HCT116 (cell line): ENCODE results near the gene GPR180. TPM values are rescaled to one million over a fixed set of nuclear protein-coding genes. Genes with fewer than 3 reads are reported as not detected.

Source experiments
- ATAC-seq: fragments of 200-7000 bp; cut with Tn5 transposase; 2 replicates; pipeline ENCODE4 v1.9.1; 2020; ENCODE audit warnings: mild to moderate bottlenecking, moderate library complexity
- BruUV-seq: library from RNA; stranded (reverse); fragments of 400-500 nt; replicated peaks from 2 replicates; lab custom pipeline; 2021; lab: Mats Ljungman, UMichigan
- CTCF ChIA-PET: fragments of 300-600 bp; sonication (Branson Sonifier 250); formaldehyde crosslinking; loops from one replicate; lab custom pipeline; 2021; ENCODE audit warnings: antibody characterized with exemption; lab: Charles Lee
- POLR2A ChIA-PET: fragments of 300-600, 350-600 bp; sonication (Branson Sonifier 250); formaldehyde crosslinking; loops from one replicate; lab custom pipeline; 2021; ENCODE audit warnings: antibody characterized with exemption; lab: Charles Lee
- RAD21 ChIA-PET, 2 experiments: fragments of 300-600 bp; sonication (Branson Sonifier 250); formaldehyde crosslinking; loops; one replicate each; lab custom pipeline; 2023; ENCODE audit warnings: low total read pairs in 2 of 2; ENCODE audit not compliant: uncharacterized antibody in 2 of 2, unreplicated experiment in 2 of 2, low non-redundant PET in 1 of 2; lab: Charles Lee
- DNase-seq: peaks from one replicate; pipeline ENCODE4 v3.0.0-alpha.2; 2010; ENCODE audit warnings: low read depth, low spot score
- H2AFZ ChIP-seq: fragments of 200-600 bp; shearing (Covaris generic), sonication (generic); 2 replicates; pipeline ENCODE4 v1.6.1; 2017; ENCODE audit warnings: low read depth, mixed run types, mixed read lengths, antibody characterized with exemption, low read length; ENCODE audit not compliant: poor library complexity, severe bottlenecking
- H3K27ac ChIP-seq: 2 replicates; pipeline ENCODE4 v1.5.1; 2012; ENCODE audit warnings: low read depth, low read length
- H3K27me3 ChIP-seq: fragments of 200-600 bp; sonication (generic); 2 replicates; pipeline ENCODE4 v1.6.1; 2016; ENCODE audit warnings: mixed run types, low read length, mixed read lengths; ENCODE audit not compliant: insufficient read depth
- H3K36me3 ChIP-seq, 2 experiments: fragments of 200-500 bp in 1 of 2; fragments of 200-600 bp in 1 of 2; sonication (Bioruptor generic) in 1 of 2; sonication (generic) in 1 of 2; 2 replicates each; pipeline versions ENCODE4 v1.5.1 to v1.6.1; 2014 to 2016; ENCODE audit warnings: low read length in 2 of 2, inconsistent platforms in 1 of 2, mixed read lengths in 1 of 2, mixed run types in 1 of 2; ENCODE audit not compliant: insufficient read depth in 2 of 2, control insufficient read depth in 1 of 2
- H3K4me1 ChIP-seq, 2 experiments: fragments of 200-600 bp in 1 of 2; sonication (generic) in 1 of 2; 2 replicates each; pipeline versions ENCODE4 v1.5.1 to v1.6.1; 2012 to 2017; ENCODE audit warnings: low read length in 2 of 2, inconsistent platforms in 1 of 2, mild to moderate bottlenecking in 1 of 2, mixed read lengths in 1 of 2, mixed run types in 1 of 2, moderate library complexity in 1 of 2; ENCODE audit not compliant: insufficient read depth in 2 of 2, control insufficient read depth in 1 of 2
- H3K4me2 ChIP-seq: fragments of 200-600 bp; sonication (generic); 2 replicates; pipeline ENCODE4 v1.6.1; 2017; ENCODE audit warnings: mixed run types, low read length, mixed read lengths
- H3K4me3 ChIP-seq, 2 experiments: fragments of 200-600 bp in 1 of 2; sonication (generic) in 1 of 2; replicated peaks in 1 of 2; 2 replicates each; pipeline ENCODE4 v1.5.1; 2011 to 2016; ENCODE audit warnings: low read length in 2 of 2, control low read depth in 1 of 2, low read depth in 1 of 2, mild to moderate bottlenecking in 1 of 2, mixed read lengths in 1 of 2, mixed run types in 1 of 2
- H3K79me2 ChIP-seq: fragments of 200-600 bp; sonication (generic); 2 replicates; pipeline ENCODE4 v1.6.1; 2017; ENCODE audit warnings: mild to moderate bottlenecking, mixed run types, low read length, moderate library complexity, mixed read lengths; ENCODE audit not compliant: insufficient read depth
- H3K9ac ChIP-seq: fragments of 200-600 bp; sonication (generic); 2 replicates; pipeline ENCODE4 v1.6.1; 2016; ENCODE audit warnings: low read length, mixed read lengths
- H3K9me2 ChIP-seq: fragments of 200-600 bp; sonication (generic), shearing (Covaris generic); 2 replicates; pipeline ENCODE4 v1.6.1; 2017; ENCODE audit warnings: mixed run types, mild to moderate bottlenecking, moderate library complexity; ENCODE audit not compliant: insufficient read depth
- H3K9me3 ChIP-seq, 2 experiments: fragments of 200-500 bp in 1 of 2; fragments of 200-600 bp in 1 of 2; sonication (Bioruptor generic) in 1 of 2; sonication (generic) in 1 of 2; 2 replicates each; pipeline ENCODE4 v1.6.1; 2014 to 2017; ENCODE audit warnings: low read length in 2 of 2, mixed read lengths in 2 of 2, inconsistent platforms in 1 of 2, low read depth in 1 of 2, mild to moderate bottlenecking in 1 of 2, mixed run types in 1 of 2, moderate library complexity in 1 of 2; ENCODE audit not compliant: control insufficient read depth in 1 of 2, insufficient read depth in 1 of 2
- H4K20me1 ChIP-seq: fragments of 200-600 bp; sonication (generic), shearing (Covaris generic); 2 replicates; pipeline ENCODE4 v1.6.1; 2017; ENCODE audit warnings: mixed run types, mild to moderate bottlenecking, moderate library complexity; ENCODE audit not compliant: insufficient read depth
- ATF3 ChIP-seq: IDR thresholded peaks from 2 replicates; pipeline ENCODE4 v1.6.1; 2012
- CTCF ChIP-seq, 3 experiments: fragments of 200-600 bp in 1 of 3; sonication (generic) in 1 of 3; IDR thresholded peaks in 2 of 3; conservative IDR thresholded peaks in 1 of 3; 2 replicates each; pipeline ENCODE4 v1.5.1; 2012 to 2017; ENCODE audit warnings: low read depth in 2 of 3, low read length in 2 of 3, antibody characterized with exemption in 1 of 3, borderline replicate concordance in 1 of 3, control low read depth in 1 of 3, mild to moderate bottlenecking in 1 of 3, mixed read lengths in 1 of 3, mixed run types in 1 of 3, moderate library complexity in 1 of 3; ENCODE audit not compliant: insufficient read depth in 1 of 3
- EGR1 ChIP-seq: IDR thresholded peaks from 2 replicates; pipeline ENCODE4 v1.6.1; 2012; ENCODE audit warnings: low read depth
- ELF1 ChIP-seq: IDR thresholded peaks from 2 replicates; pipeline ENCODE4 v1.6.1; 2012; ENCODE audit warnings: low read depth, borderline replicate concordance
- EZH2 ChIP-seq: fragments of 200-600 bp; sonication (generic); IDR thresholded peaks from 2 replicates; pipeline ENCODE4 v1.6.1; 2017; ENCODE audit warnings: antibody characterized with exemption, mixed run types
- JUND ChIP-seq: IDR thresholded peaks from 2 replicates; pipeline ENCODE4 v1.6.1; 2012
- POLR2A ChIP-seq: IDR thresholded peaks from 2 replicates; pipeline ENCODE4 v1.7.0; 2011; ENCODE audit warnings: borderline replicate concordance; ENCODE audit not compliant: insufficient read depth, insufficient read length; ENCODE audit errors: extremely low read depth
- POLR2AphosphoS5 ChIP-seq: IDR thresholded peaks from 2 replicates; pipeline ENCODE4 v1.6.1; 2011; ENCODE audit warnings: mild to moderate bottlenecking, low read depth, low read length, moderate library complexity
- TCF7L2 ChIP-seq: IDR thresholded peaks from 2 replicates; pipeline ENCODE4 v1.7.0; 2011; ENCODE audit warnings: borderline replicate concordance, inconsistent platforms; ENCODE audit not compliant: insufficient read depth, insufficient read length; ENCODE audit errors: extremely low read depth
- YY1 ChIP-seq: IDR thresholded peaks from 2 replicates; pipeline ENCODE4 v1.6.1; 2011; ENCODE audit warnings: low read length, low read depth, moderate library complexity, mild to moderate bottlenecking; ENCODE audit not compliant: insufficient replicate concordance; ENCODE audit errors: extremely low read depth
- ZFX ChIP-seq: fragments of 450-650 bp; IDR thresholded peaks from 2 replicates; pipeline ENCODE4 v1.6.1; 2017
- intact Hi-C: fragments of 100-400 bp; cut with micrococcal nuclease; formaldehyde crosslinking; loops from 2 replicates; pipeline ENCODE4 v1.10.0; 2022
- total RNA-seq: library from RNA; stranded (reverse); gene quantifications from one replicate; pipeline ENCODE4 v1.2.1, GENCODE V29; 2021; ENCODE audit not compliant: unreplicated experiment

The GPR180 gene
- total RNA-seq, 1 experiment from 2014 or later: 6.4 TPM

GRCh38 chr13:94672400-94672799 is 70.7 kb downstream of the GPR180 start:
- no peak overlapping the region for H3K27ac ChIP-seq
- intact Hi-C loops: no loop called here
- H4K20me1 ChIP-seq: no peaks in the 10 kb centered on the region
- H3K36me3 ChIP-seq: no peaks in the 10 kb centered on the region
- H3K79me2 ChIP-seq: no peaks in the 10 kb centered on the region
- no peak overlapping the region for H3K9ac ChIP-seq
- H3K4me3 ChIP-seq: no peak overlapping the region
- 0 out of 2 replicates have a peak, but pooled peaks cover 12% of the 10 kb centered on the region for H3K27me3 ChIP-seq
- RAD21 ChIA-PET: no interaction called here
- no peak overlapping the region for H2AFZ ChIP-seq
- H3K9me3 ChIP-seq: no peaks in the 10 kb centered on the region
- H3K9me2 ChIP-seq: no peaks in the 10 kb centered on the region
- POLR2A ChIA-PET: no interaction called here
- no peak for TF ChIP-seq JUND
- no peak for TF ChIP-seq ATF3
- no peak for TF ChIP-seq YY1
- no peak for TF ChIP-seq EGR1
- no peak for TF ChIP-seq TCF7L2
- no peak for TF ChIP-seq POLR2A
- no peak for TF ChIP-seq ELF1
- no peak for TF ChIP-seq CTCF (IDR thresholded peaks at IDR 0.05 in 2 of 3, conservative IDR thresholded peaks at IDR 0.05 in 1 of 3; ENCODE audit: borderline replicate concordance in 1 of 3, insufficient read depth in 1 of 3, low read depth in 2 of 3, low read length in 2 of 3)
- TF ChIP-seq EZH2: no peak
- TF ChIP-seq POLR2AphosphoS5: no peak
- TF ChIP-seq ZFX: no peak
- DNase-seq (no peak), ATAC-seq (no peak)
- H3K4me2 ChIP-seq: no peak overlapping the region
- H3K4me1 ChIP-seq: no peaks in the 10 kb centered on the region
- CTCF ChIA-PET: interaction anchor here (0.8 to 1.4 kb wide), 3 partner anchors 10 to 13 kb away, joined by 3 to 6 read pairs (median 3); no protein-coding TSS in a partner anchor
- no TSS peak for BruUV-seq
